Measurements from ENCODE around the gene DPPA5. TPM values are rescaled to one million over a fixed set of nuclear protein-coding genes. Genes with fewer than 3 reads are reported as not detected.
"Not testable (repeated sequence)": the region's sequence is repeated elsewhere in the genome, so short reads cannot be mapped to it uniquely, and the experiment has no call there.

DPPA5 gene
- not detected for total RNA-seq
- long read RNA-seq = 0 reads

DNA sequence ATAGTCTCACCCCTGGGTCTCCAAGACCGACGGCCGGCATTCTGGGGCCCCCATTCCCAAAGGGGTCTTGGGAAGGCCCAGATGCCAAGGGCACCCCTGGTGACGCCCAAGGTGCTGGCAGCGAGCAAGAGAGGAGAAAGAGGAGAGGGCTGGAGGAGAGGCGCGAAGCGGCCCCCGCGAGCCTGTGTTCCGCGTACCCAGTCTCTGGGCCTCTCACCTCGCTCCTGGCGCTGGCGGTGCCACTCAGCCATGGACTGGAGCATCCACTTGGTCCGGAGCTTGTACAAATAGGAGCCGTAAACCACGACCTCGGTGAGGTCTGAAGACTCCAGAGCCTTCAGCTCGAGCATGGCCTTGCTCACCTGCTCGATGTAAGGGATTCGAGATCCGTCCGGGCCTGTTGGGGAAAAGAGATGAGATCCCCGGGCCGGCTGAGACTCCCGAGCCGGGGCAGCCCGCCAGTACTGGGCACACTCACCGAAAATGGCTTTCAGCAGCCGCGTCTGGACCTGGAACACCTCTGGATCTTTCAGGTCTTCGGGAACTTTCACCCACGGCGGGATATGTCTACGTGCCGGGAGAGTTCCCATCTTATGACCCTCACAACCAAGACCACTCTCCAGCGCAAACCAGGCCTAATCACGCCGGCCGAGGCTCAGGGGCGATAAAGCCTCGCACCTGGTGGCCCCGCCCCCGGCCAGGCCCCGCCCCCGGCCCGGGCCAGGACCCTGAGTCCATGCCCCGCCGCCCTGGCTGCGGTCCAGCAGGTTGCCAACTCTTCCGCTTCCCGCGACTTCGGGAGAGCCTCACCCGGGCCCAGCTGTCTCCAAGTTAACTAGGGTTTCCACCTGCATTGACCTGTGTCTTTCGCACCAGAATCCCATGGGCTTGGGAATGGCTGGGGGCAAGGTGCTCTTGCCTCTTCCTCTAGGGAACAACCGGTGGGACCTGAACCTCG is at the start of gene DPPA5:
Gene DPPA5, minus strand, starts transcription at position 641 of the 958 bp plus-strand sequence. Its CDS starts 51 bp downstream, at position 590.
- H3K9me3 ChIP-seq (replicated peaks) = no peaks in the 10 kb centered on the region
- no peak within 1 kb of the TSS for H3K4me3 ChIP-seq
- no peak within 1 kb of the TSS for H3K27ac ChIP-seq (replicated peaks)
- no peaks in the 10 kb centered on the region for H3K36me3 ChIP-seq
- intact Hi-C loops (cut with micrococcal nuclease) = no loop called here
- DNase-seq = no peak
- no peak for TF ChIP-seq CTCF (IDR thresholded peaks at IDR 0.05; ENCODE audit: borderline replicate concordance)
- no peaks in the 10 kb centered on the region for H3K4me1 ChIP-seq
- H3K27me3 ChIP-seq (ENCODE audit: low read depth) = peaks cover 55% of the 10 kb centered on the region

GRCh38 chr6:73400656-73401055 is 46.6 kb upstream of the DPPA5 start:
- no peaks in the 10 kb centered on the region for H3K36me3 ChIP-seq
- H3K4me3 ChIP-seq = no peak overlapping the region
- H3K9me3 ChIP-seq (replicated peaks) = no peaks in the 10 kb centered on the region
- intact Hi-C loops (cut with micrococcal nuclease) = no loop called here
- TF ChIP-seq CTCF (IDR thresholded peaks at IDR 0.05; ENCODE audit: borderline replicate concordance) = no peak
- H3K27me3 ChIP-seq (ENCODE audit: low read depth) = no peaks in the 10 kb centered on the region
- DNase-seq = no peak
- H3K4me1 ChIP-seq = no peaks in the 10 kb centered on the region
- H3K27ac ChIP-seq (replicated peaks) = no peak overlapping the region

DNA sequence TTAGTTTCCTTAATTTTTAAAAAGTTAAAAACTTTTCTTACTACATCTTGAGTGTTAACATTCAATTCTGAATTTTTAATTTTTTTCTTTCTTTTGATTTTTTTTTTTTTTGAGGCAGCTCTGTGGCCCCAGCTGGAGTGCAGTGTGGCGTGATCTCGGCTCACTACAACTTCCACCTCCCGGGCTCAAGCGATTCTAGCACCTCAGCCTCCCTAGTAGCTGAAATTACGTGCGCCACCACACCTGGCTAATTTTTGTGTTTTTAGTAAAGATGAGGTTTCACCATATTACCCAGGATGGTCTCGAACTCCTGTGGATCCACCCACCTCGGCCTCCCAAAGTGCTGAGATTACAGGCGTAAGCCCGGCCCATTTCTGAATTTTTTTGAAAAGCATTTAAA is 41.8 kb upstream of the DPPA5 start:
- H3K27me3 ChIP-seq (ENCODE audit: low read depth) = no peaks in the 10 kb centered on the region
- no peak overlapping the region for H3K4me3 ChIP-seq
- no peak overlapping the region for H3K27ac ChIP-seq (replicated peaks)
- DNase-seq = no peak
- H3K36me3 ChIP-seq = no peaks in the 10 kb centered on the region
- no peaks in the 10 kb centered on the region for H3K9me3 ChIP-seq (replicated peaks)
- intact Hi-C loops (cut with micrococcal nuclease) = no loop called here
- no peak for TF ChIP-seq CTCF (IDR thresholded peaks at IDR 0.05; ENCODE audit: borderline replicate concordance)
- no peaks in the 10 kb centered on the region for H3K4me1 ChIP-seq

- Histone ChIP-seq H3K27me3 (ENCODE audit: low read depth) (no peaks in the 10 kb centered on the region), H3K27ac (replicated peaks) (peak within 1 kb of the TSS; percentile 69), H3K4me3 (peak within 1 kb of the TSS; percentile 57), H3K9me3 (replicated peaks) (no peaks in the 10 kb centered on the region), H3K36me3 (no peaks in the 10 kb centered on the region), H3K4me1 (no peaks in the 10 kb centered on the region)
- intact Hi-C loops (cut with micrococcal nuclease) = no loop called here
- no peak for TF ChIP-seq CTCF (IDR thresholded peaks at IDR 0.05; ENCODE audit: borderline replicate concordance)
- peak; percentile 55 for DNase-seq
Measured at GRCh38 chr6:73394577-73395354, 40.7 kb upstream of the DPPA5 start, which contains the start of gene DDX43. Gene DDX43 (plus strand): TSS chr6:73394828. CDS start chr6:73394906, 78 bp downstream.

DNA sequence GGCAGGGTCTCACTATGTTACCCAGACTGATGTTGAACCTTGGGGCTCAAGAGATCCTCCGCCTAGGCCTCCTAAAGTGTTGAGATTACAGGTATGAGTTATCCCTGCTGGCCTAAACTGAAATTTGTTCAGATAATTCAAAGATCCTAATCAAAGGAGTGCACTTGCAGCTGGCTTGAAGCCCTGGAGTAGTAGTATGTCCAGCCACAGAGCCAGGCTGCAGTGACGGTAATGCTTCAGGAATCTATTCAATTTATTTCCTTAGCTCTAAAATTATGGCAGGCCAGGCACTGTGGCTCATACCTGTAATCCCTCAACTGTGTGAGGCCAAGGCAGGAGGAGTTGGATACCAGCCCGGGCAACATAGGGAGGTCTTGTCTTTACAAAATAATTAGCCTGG is 39.2 kb upstream of the DPPA5 start:
- H3K27me3 ChIP-seq (ENCODE audit: low read depth) = no peaks in the 10 kb centered on the region
- H3K4me1 ChIP-seq = peaks cover 9% of the 10 kb centered on the region
- no peak overlapping the region for H3K27ac ChIP-seq (replicated peaks)
- no peak for TF ChIP-seq CTCF (IDR thresholded peaks at IDR 0.05; ENCODE audit: borderline replicate concordance)
- no peak overlapping the region for H3K4me3 ChIP-seq
- intact Hi-C loops (cut with micrococcal nuclease) = no loop called here
- no peaks in the 10 kb centered on the region for H3K36me3 ChIP-seq
- no peak for DNase-seq
- H3K9me3 ChIP-seq (replicated peaks) = no peaks in the 10 kb centered on the region

- H3K27ac ChIP-seq (replicated peaks); H3K27me3 ChIP-seq (ENCODE audit: low read depth); H3K36me3 ChIP-seq; H3K9me3 ChIP-seq (replicated peaks); H3K4me1 ChIP-seq; H3K4me3 ChIP-seq; intact Hi-C loops (cut with micrococcal nuclease); DNase-seq: not testable (repeated sequence)
Measured at GRCh38 chr6:73392188-73392587, 38.1 kb upstream of the DPPA5 start.
